Natural killer cell treated with Interleukin-12 subunit alpha and Interleukin-12 subunit beta and Interleukin-15 and Interleukin-18, amount 100 ng/mL, for 72 hours (primary cell): ENCODE results near the gene DPH3. TPM values are rescaled to one million over a fixed set of nuclear protein-coding genes. Genes with fewer than 3 reads are reported as not detected.
"Not testable (repeated sequence)": the region's sequence is repeated elsewhere in the genome, so short reads cannot be mapped to it uniquely, and the experiment has no call there.

Experiments used
- ATAC-seq, 2 donors: fragments of 150-1000 bp; cut with Tn5 transposase in 1 of 2; sonication (Bioruptor Pico), chemical (Tn5 transposase) in 1 of 2; 2 replicates each; pipeline ENCODE4 v1.10.0; 2021
- DNase-seq: peaks from one replicate; pipeline ENCODE4 v3.0.0; 2022; ENCODE audit warnings: low spot score
- H3K27ac Mint-ChIP-seq, 2 donors: 1 replicate in 1 of 2; 2 replicates in 1 of 2; pipeline ENCODE4 v1.8.0; 2022; ENCODE audit warnings: mixed read lengths in 2 of 2, mild to moderate bottlenecking in 1 of 2, moderate library complexity in 1 of 2
- H3K27me3 Mint-ChIP-seq, 2 donors: 1 replicate in 1 of 2; 2 replicates in 1 of 2; pipeline ENCODE4 v1.8.0; 2022; ENCODE audit warnings: mixed read lengths in 2 of 2
- H3K36me3 Mint-ChIP-seq: one replicate; pipeline ENCODE4 v1.8.0; 2022; ENCODE audit warnings: mixed read lengths
- H3K4me1 Mint-ChIP-seq, 2 donors: 1 replicate in 1 of 2; 2 replicates in 1 of 2; pipeline ENCODE4 v1.8.0; 2022; ENCODE audit warnings: low read depth in 2 of 2, mixed read lengths in 2 of 2, mild to moderate bottlenecking in 1 of 2
- H3K4me3 Mint-ChIP-seq: one replicate; pipeline ENCODE4 v1.8.0; 2022; ENCODE audit warnings: mixed read lengths
- H3K9me3 Mint-ChIP-seq: 2 replicates; pipeline ENCODE4 v1.8.0; 2022; ENCODE audit warnings: mixed read lengths
- total RNA-seq, 2 donors: library from RNA; stranded (reverse); gene quantifications; one replicate each; pipeline ENCODE4 v1.2.3, GENCODE V29; 2022

The DPH3 gene
- 10 to 100 TPM; 24.4 to 25.7 TPM for total RNA-seq

DNA sequence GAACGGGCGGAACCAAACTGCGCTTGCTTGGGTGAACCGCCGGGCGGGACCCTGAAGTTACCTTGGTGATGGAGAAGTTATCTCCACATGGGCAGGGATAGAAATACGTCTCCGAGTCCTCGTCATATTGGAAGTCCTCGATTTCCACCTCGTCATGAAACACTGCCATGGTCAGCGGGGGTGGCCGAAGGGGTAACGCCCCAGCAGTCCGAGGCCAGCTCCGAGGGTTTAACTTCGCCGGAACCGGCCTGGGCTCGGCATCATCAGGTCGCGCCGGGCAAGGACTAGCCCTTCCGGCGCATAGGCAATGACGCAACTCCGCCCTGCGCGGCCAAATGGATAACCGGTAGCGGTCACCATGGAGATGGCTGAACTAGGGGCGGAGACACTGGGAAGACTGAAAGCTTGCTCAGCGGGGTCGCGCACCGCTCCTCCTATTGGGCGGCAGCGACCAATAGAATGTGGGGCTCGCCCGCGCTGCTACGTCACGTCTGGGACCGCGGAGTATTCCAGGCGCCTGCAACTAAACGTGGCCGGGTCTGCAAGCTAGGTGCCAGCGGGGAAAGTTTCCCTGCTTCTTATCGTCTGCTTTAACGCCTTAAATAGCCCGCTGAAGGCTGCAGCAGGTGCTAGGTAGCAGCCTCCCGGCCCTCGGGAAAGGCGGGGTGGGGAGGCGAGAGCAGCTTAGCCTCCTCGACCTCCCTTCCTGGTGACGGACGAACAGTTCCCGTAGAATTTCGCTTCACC lies at the start of gene DPH3, which contains the start of gene OXNAD1:
TSS of gene DPH3 (minus strand) at position 236 of the 747 bp plus-strand sequence. CDS start at position 169, 67 bp downstream.
TSS of gene OXNAD1 (plus strand) at position 505 of the 747 bp plus-strand sequence. CDS start 5,741 bp downstream, outside the sequence.
- H3K27ac Mint-ChIP-seq, result peak within 1 kb of the TSS; percentile 89 to 98
- peaks cover 3% of the 10 kb centered on the region for H3K36me3 Mint-ChIP-seq
- no peaks in the 10 kb centered on the region for H3K27me3 Mint-ChIP-seq
- H3K4me1 Mint-ChIP-seq, result peaks cover 21 to 24% of the 10 kb centered on the region in 2 donors
- H3K4me3 Mint-ChIP-seq, result peak within 1 kb of the TSS; percentile 95
- DNase-seq, result peak; percentile 99
- peak; percentile 99 to 100 for ATAC-seq
- no peaks in the 10 kb centered on the region for H3K9me3 Mint-ChIP-seq

DNA sequence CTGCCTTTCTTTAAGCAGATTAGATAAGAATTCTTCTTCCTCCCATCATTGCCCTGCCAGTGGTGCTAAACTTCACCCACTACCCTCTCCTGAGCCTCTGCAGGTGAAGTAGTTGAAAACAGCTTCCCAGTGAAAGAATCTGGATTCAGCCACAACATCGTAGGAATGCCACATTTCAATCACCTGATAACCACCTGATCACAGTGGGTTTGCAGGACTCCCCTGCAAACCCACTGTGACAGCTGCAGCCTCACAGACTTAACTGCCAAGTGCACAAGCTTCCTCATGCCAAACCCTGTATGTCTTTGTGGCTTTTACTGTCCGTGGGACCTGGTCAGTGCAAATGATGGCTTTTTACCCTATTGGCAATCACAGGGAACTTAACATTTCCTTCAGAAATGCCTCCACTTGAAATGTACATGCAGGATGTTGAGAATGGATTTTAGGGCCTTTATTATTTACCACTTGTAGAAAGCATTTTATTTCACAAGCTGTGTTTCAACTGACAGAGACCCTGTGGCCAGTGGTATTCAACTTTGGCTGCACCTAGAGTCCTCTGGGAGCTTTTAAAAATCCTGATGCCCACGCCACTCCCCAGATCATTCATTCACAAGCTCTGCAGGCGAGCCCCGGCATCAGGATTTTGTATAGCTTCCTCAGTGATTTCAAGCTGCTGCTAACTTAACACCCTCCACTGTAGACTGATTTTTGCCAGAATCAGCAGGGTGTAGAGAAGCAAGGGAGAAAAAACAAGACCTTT lies 49.3 kb upstream of the DPH3 start:
- Mint-ChIP-seq H3K27me3 (no peaks in the 10 kb centered on the region), H3K27ac (peak overlapping the region; percentile 64 to 80), H3K9me3 (no peaks in the 10 kb centered on the region), H3K36me3 (peaks cover 15% of the 10 kb centered on the region), H3K4me3 (no peak overlapping the region), H3K4me1 (peaks cover 54 to 58% of the 10 kb centered on the region in 2 donors)
- no peak for ATAC-seq
- no peak for DNase-seq

DNA sequence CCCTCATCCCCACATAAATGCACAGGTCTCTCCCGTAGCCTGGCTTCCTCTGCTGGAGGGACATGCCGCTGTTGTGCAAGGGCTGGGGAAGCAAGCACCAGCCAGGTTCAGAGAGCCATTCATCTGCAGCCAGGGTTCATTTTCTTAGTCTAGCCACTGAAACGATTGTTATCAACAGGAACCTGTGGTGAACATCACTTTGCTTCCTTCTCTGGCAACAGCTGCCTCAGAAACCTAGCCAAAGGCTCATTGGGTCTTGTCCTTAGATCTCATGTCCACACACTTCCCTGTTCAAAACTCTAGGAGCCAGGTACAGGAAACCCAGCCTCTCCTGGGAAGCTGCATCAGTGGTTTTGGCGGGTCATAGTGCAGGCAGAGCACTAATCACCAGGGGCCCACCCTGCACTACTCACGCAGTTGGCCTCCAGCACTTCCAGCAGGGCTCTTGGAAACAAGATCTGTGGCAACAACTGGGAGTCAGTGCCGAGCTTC lies 47.3 kb upstream of the DPH3 start:
- Mint-ChIP-seq H3K36me3 (peaks cover 25% of the 10 kb centered on the region), H3K27ac (peak overlapping the region; percentile 80 to 90), H3K9me3 (no peaks in the 10 kb centered on the region), H3K4me3 (peak overlapping the region; percentile 63), H3K27me3 (no peaks in the 10 kb centered on the region), H3K4me1 (peaks cover 54 to 59% of the 10 kb centered on the region in 2 donors)
- DNase-seq, result no peak
- peak; percentile 68 to 69 for ATAC-seq

DNA sequence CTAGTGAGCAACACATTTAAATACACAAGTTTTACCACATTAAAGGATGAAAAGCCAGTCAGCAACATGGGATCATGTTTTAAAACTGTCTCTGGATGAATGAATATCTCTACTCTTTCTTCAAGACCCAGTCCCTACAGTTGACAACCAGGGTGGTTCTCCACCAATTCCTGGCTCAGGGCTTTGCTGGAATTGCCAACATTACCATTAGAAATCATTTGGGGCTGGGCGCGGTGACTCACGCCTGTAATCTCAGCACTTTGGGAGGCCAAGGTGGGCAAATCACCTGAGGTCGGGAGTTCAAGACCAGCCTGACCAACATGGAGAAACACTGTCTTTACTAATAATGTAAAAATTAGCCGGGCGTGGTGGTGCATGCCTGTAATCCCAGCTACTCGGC lies 45.7 kb upstream of the DPH3 start:
- H3K9me3 Mint-ChIP-seq, ATAC-seq, DNase-seq, H3K27me3 Mint-ChIP-seq: not testable (repeated sequence)
- H3K4me1 Mint-ChIP-seq, result peaks cover 51 to 59% of the 10 kb centered on the region in 2 donors
- H3K4me3 Mint-ChIP-seq, result peak overlapping the region; percentile 74
- peak overlapping the region; percentile 88 to 96 for H3K27ac Mint-ChIP-seq
- H3K36me3 Mint-ChIP-seq, result peaks cover 27% of the 10 kb centered on the region

DNA sequence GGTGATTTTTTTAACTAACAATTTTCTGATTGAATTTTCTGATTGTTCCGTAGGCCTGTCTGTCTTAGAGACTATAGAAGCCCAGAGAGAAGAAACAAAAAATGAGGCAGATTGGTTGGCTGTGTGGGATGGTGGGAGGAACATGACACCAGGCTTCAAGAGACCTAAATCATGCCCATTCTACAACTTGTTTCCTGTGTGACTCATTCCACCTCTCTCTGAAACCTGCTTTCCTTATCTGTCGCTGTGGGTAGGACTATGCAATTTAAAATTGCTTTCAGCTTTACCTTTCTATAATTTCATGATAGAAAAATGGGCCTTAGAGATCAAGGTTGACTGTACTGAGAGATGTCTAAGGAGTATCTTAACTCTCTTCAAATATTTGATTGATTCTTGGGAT lies 44.8 kb upstream of the DPH3 start:
- no peaks in the 10 kb centered on the region for H3K9me3 Mint-ChIP-seq
- DNase-seq, result peak; percentile 65
- peak overlapping the region; percentile 74 for H3K4me3 Mint-ChIP-seq
- H3K36me3 Mint-ChIP-seq, result peaks cover 33% of the 10 kb centered on the region
- peaks cover 60 to 68% of the 10 kb centered on the region in 2 donors for H3K4me1 Mint-ChIP-seq
- H3K27ac Mint-ChIP-seq, result peak overlapping the region; percentile 88 to 96
- peak; percentile 88 to 95 for ATAC-seq
- no peaks in the 10 kb centered on the region for H3K27me3 Mint-ChIP-seq

DNA sequence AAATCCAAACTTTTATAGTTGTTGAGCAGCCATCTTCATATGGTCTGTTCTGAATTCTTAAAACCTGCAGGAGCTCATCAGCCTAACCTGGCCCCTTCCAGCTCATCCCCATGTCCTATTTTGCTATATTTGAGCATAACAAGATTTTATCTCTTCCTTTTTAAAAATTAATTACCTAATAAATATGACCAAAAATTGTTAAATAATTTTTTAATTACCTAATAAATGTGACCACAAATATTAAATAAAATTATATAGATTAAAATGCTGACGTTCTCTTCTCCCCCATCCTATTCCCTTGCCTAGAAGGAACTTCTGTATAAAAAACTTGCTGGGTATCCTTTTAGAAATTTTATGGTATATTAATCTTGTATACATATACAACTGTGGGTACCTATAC lies 44.0 kb upstream of the DPH3 start:
- Mint-ChIP-seq H3K27me3 (no peaks in the 10 kb centered on the region), H3K4me3 (no peak overlapping the region), H3K9me3 (no peaks in the 10 kb centered on the region), H3K4me1 (peaks cover 62 to 71% of the 10 kb centered on the region in 2 donors), H3K36me3 (peaks cover 38% of the 10 kb centered on the region), H3K27ac (peak overlapping the region; percentile 88 to 96)
- ATAC-seq (no peak), DNase-seq (no peak)

DNA sequence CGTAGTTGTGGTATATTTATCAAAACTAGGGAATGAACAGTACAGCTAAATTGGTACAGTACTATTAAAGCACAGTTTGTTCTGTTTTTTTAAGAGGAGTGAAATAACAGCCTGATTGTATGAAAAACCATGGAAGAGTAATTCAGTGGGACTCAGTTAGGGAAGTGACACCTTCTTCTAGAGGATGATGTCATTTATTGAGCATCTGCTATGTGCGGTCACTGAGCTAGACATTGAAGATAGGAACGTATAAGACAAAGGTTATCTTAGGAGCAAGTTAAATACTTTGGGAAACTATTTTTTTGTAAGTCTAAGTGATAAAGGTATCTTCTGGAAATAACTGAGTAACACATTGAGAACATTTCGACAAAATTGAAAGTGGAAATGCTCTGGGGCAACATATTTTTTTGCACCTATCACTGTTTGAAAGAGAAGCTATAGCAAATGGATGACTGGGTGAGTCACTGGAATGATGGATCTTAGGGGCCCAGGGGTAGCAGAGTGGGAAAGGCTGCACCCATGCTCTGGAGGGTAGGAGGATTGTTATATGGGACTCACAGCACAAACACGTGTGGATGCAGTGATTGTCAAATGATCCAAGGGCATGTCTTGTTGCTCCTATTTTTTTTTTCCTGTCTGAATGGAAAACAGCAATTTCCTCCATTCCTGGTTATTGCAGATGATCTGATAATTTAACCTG lies 43.2 kb upstream of the DPH3 start:
- Mint-ChIP-seq H3K27ac (peak overlapping the region; percentile 62 to 96), H3K27me3 (no peaks in the 10 kb centered on the region), H3K4me3 (peak overlapping the region; percentile 3), H3K9me3 (no peaks in the 10 kb centered on the region), H3K4me1 (peaks cover 61 to 76% of the 10 kb centered on the region in 2 donors), H3K36me3 (peaks cover 43% of the 10 kb centered on the region)
- DNase-seq, result no peak
- ATAC-seq, result no peak

DNA sequence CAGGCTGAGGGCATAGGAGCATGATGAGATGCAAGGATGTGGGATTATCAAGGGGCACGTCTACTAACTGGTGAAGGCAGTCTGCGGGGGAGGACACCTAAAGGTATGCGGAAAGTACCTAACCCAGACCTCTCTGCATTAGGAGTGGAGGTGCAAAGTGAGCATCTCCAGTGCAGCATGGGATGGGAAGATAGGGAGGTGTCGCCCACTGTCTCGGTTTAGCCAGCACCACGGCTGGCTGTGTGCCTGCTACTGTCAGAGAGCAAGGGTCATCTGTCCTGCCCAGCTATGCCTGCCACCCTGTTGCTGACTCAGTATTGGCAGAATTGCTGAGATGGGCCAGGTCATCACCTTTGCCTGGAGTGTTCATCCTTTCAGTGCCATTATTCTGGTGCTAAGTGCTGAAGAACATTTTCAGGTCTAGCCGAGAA lies 40.4 kb upstream of the DPH3 start:
- H3K4me1 Mint-ChIP-seq, result peaks cover 70 to 86% of the 10 kb centered on the region in 2 donors
- DNase-seq, result no peak
- H3K9me3 Mint-ChIP-seq, result no peaks in the 10 kb centered on the region
- ATAC-seq, result no peak
- H3K27me3 Mint-ChIP-seq, result no peaks in the 10 kb centered on the region
- peak overlapping the region; percentile 19 to 62 for H3K27ac Mint-ChIP-seq
- H3K4me3 Mint-ChIP-seq, result peak overlapping the region; percentile 31
- peaks cover 41% of the 10 kb centered on the region for H3K36me3 Mint-ChIP-seq

DNA sequence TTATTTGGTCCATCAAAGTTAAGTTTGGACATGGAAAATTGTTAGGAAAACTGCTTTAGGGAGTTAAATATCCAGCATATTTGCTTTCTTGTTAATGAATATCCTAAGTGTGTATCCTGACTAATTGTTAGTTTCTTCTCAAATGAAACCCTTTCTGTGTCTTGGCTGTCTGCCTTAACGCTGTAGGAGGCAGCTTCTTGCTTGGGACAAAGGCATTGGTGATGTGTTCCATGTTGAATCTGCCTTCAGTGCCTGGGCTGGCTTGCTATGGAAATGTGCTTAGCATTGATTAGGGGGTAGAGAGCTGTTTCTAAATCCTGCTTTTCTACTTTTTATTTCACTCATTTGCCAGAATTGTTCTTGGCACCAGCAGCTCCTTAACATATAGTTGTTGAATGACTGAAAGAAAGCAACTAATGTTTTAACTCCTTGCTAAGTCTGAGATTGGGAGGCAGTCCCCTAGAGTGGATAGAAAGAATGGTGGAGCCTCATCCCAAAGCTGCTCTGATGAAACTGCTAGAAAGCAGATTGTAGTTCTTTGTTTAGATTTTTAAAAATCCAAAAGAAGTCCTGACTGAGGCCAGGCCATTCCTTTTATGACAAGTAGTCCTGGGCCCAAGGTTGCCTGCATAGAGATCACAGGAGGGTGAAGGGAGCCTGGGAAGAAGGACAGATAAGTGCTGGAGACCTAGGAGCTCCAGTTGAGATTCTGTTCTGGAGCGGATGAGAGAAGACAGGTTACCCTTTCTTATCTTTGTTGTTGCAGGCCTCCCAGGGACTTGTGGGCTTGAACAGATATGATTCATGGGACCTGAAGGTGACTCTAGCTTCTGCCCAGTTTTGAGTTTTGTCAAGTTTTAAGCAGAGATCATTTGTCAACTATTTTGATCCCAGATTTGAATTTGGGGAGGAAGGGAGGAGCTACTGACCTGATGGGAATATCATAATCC lies 39.6 kb upstream of the DPH3 start:
- no peaks in the 10 kb centered on the region for H3K9me3 Mint-ChIP-seq
- H3K27me3 Mint-ChIP-seq, result no peaks in the 10 kb centered on the region
- DNase-seq (no peak), ATAC-seq (no peak)
- H3K4me1 Mint-ChIP-seq, result peaks cover 63 to 86% of the 10 kb centered on the region in 2 donors
- H3K4me3 Mint-ChIP-seq, result peak overlapping the region; percentile 31
- peaks cover 41% of the 10 kb centered on the region for H3K36me3 Mint-ChIP-seq
- H3K27ac Mint-ChIP-seq, result peak overlapping the region; percentile 19 to 62

DNA sequence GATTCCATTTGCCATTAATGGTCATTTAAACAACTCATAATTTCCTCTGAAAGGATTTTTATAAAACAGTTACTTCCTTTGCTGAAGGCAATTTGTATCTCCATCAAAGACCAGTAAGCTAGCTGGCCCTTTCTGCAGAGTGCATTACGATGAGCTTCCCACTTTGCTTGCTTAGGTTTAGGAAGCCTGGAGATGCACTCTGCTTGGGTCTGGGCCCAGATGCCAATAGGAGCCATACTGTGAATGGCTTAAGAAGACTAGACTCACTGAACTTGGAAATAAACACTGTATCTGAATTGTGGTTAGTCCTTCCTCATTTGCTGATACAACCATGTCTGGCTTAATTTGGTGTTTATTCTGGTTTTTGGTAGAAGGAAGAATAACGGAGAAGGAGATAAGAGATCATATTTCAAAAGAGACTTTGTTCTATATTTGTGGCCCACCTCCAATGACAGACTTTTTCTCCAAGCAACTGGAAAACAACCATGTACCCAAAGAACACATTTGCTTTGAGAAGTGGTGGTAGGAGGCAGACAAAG lies 38.4 kb upstream of the DPH3 start:
- H3K9me3 Mint-ChIP-seq, result no peaks in the 10 kb centered on the region
- DNase-seq, result no peak
- no peaks in the 10 kb centered on the region for H3K27me3 Mint-ChIP-seq
- H3K4me3 Mint-ChIP-seq, result no peak overlapping the region
- peak overlapping the region; percentile 54 to 87 for H3K27ac Mint-ChIP-seq
- ATAC-seq, result no peak
- peaks cover 70 to 89% of the 10 kb centered on the region in 2 donors for H3K4me1 Mint-ChIP-seq
- H3K36me3 Mint-ChIP-seq, result peaks cover 47% of the 10 kb centered on the region

DNA sequence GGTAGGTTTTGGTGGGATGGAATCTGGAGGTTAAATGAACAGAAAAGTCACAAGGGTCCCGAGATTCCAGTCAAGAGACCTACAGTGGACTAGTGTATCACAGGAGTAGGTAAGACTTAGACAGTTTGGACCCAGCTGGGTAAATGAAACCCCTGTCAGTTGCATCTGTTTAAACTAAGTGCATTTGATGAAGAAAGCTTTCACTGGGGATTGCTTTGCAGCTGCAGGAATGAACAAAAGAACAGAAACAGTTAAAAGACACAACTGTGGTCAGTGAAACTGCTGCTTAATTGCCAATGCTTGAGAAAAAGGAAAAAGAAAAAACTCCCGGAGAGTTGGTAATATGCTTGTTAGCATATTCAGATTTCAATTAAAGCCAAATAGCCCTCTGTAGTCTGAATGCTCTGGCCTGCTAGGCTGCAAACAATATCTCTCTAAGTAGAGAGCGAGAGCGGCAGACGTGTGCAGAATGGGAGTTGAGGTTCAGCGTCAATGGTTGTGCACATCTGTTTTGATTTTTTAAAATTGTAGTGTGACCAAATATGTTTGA lies 37.4 kb upstream of the DPH3 start:
- Mint-ChIP-seq H3K4me1 (peaks cover 66 to 85% of the 10 kb centered on the region in 2 donors), H3K4me3 (peak overlapping the region; percentile 88), H3K27me3 (no peaks in the 10 kb centered on the region), H3K27ac (peak overlapping the region; percentile 83 to 87), H3K9me3 (no peaks in the 10 kb centered on the region), H3K36me3 (peaks cover 38% of the 10 kb centered on the region)
- no peak for ATAC-seq
- no peak for DNase-seq

DNA sequence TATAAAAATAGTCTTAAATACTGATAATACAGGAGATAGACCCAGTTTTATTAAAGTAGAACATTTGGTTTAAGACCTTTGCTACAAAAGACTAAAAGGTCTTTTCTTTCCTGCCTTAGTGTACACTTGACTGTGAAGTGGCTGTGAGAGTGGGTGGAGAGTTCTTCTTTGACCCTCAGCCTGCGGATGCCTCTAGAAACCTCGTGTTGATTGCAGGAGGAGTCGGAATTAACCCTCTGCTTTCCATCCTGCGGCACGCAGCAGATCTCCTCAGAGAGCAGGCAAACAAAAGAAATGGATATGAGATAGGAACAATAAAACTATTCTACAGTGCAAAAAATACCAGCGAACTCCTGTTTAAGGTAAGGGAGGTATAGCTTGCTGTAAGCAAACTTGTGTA lies 36.8 kb upstream of the DPH3 start:
- Mint-ChIP-seq H3K27ac (peak overlapping the region; percentile 83 to 87), H3K36me3 (peaks cover 35% of the 10 kb centered on the region), H3K9me3 (no peaks in the 10 kb centered on the region), H3K4me3 (peak overlapping the region; percentile 88), H3K4me1 (peaks cover 61 to 78% of the 10 kb centered on the region in 2 donors), H3K27me3 (no peaks in the 10 kb centered on the region)
- no peak for DNase-seq
- ATAC-seq, result peak; percentile 61 to 70
